GM18858 (cell line): Measurements from ENCODE around the gene SYCN.

ENCODE experiments used
- ATAC-seq: cut with Tn5 transposase; IDR thresholded peaks from one replicate; pipeline ENCODE4 v1.9.1; 2021; ENCODE audit not compliant: unreplicated experiment

The SYCN gene

GRCh38 chr19:39172700-39173501 is 31.2 kb downstream of the SYCN start:
- no peak for ATAC-seq

DNA sequence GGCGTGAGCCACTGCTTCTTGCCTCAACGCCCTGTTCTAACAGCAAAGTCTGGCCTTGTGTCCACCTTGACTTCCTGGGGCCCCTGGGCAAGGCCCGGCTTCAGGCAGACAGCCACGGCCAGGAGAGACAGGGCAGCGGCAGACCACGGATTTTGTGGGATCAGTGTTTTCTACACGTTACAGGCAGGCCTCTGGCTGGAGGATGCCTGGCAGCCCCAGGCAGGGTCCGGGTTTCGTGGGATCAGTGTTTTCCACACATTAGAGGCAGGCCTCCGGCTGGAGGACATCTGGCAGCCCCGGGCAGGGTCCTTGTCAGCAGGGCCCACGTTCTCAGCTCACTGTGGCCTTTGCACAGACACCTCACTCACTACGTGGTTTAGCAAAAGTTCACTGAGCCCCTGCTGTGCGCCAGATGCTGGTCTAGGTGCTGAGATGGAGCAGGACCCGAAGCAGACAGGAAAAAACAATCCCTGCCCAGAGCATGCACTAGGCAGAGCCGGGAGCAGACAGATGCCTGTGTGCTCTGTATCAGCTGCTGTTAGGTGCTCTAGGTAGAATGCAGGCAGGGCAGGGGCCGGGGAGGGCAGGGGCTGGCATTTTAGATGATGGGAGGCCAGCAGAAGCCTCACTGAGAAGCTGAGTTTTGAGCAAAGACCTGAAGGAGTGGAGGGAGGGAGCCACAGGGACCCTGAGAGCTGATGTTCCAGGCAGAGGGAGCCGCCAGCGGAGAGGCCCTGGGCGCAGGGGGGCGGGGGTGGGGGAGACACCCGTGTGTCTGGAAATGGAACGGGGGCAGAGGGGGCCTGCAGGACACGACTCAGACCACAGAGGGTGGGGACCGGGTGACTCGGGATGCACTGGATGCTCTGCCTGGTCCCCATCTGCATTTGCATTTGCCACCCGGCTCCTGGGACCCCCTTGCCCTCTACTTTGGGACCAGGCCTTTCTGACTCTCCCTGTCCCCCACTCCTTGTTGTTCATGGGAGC is 32.3 kb downstream of the SYCN start:
- ATAC-seq: no peak

- no peak for ATAC-seq
Observed at GRCh38 chr19:39170386-39171231, 33.5 kb downstream of the SYCN start.

- no peak for ATAC-seq
Observed at GRCh38 chr19:39169143-39169810, 34.8 kb downstream of the SYCN start.

DNA sequence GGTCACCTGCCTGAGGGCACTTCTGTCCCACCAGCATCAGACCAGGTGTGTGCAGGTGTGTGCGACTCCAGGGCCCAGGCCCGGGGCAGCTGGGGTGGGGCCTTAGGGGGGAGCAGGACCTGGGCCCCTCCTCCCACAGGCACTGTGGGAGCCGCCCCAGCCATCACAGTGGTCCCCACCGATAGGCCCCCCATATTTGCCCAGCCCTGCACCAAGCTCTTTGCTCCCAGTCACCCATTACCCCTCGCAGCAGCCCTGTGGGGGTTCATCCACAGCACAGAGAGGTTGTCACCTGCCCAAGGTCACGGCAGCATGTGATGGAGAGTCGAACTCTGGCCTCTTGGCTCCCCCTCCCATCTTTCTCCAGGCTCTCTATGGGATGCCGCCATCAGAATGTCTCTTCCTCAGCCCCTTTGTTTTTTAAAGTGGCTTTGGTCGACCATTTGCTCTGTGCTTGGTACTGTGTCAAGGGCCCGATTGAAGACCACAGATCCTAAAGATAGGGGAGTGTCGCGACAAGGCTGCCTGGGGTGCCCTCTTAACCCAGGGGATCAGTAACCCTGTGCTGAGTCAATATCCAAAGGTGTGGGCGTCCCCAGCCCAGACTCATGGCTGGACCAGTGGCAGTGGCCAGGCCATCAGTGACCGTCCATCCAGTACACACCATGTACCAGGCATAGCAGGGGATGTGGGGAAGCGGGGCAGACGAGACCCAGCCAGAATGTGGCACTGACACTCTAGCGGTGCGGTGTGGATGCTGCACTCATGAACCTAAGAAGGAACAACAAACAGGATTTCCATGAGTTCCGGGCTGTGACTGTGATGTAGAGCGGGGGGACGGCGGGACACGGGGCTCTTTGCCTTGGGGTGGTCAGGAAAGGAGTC is 35.6 kb downstream of the SYCN start:
- no peak for ATAC-seq

- no peak for ATAC-seq
Observed at GRCh38 chr19:39167461-39168257, 36.4 kb downstream of the SYCN start.

DNA sequence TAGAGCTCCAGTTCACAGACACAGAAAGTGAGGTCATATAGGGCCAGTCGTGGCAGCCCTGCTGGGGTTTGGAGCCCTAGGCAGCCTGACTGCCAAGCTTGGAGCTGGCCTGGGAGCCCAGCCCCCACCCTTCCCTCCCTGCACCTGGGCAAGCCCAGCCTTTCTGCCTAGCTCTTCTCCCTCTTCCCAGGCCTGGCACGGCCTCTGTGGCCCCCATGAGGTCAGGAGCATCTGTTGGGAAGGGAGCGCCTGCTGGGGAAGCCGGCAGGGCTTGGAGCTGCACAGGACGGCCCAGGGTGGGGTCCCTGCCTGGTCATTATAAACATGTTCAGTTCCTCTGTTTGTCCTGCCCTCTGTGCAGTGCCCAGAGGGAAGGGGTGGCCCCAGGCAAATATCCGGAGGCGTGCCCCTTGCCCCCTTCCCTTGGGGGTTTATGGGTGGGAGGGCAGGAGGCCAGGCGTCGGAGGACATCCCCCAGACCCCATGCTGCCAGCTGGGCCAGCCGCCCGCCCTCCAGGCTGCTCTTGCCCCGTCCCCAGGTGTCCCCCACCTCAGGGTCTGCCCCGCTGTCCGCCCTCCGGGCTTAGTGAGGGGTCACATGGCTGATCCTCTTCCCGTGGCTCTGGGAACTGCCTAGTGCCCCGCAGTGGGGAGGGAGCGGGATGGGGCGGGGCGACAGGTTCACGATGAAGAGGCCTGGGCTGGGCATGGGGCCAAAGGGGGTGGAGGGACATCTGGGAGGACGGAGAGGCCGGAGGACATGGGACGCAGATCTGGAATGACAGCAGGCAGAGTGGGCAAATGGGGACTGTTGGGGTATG is 37.3 kb downstream of the SYCN start:
- ATAC-seq: no peak

- ATAC-seq: no peak
Observed at GRCh38 chr19:39165857-39166256, 38.2 kb downstream of the SYCN start.

DNA sequence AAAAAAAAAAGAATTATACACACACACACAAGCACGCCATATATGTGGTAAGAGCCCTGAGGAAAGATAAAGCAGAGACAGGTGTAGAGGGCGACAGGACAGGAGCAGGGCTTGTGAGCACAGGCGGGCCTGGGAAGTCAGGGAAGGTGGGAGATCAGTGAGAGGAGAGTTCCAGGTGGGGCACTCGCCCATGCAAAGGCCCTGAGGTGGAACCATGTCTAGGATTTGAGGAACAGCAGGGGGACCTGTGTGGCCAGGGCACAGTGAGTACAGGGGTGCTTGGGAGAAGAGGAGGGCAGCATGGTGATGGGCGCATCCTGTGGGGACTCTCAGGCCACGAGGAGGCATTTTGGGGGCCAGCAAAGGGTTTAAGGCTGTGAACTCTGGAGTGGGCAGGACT is 39.8 kb downstream of the SYCN start:
- ATAC-seq: no peak

DNA sequence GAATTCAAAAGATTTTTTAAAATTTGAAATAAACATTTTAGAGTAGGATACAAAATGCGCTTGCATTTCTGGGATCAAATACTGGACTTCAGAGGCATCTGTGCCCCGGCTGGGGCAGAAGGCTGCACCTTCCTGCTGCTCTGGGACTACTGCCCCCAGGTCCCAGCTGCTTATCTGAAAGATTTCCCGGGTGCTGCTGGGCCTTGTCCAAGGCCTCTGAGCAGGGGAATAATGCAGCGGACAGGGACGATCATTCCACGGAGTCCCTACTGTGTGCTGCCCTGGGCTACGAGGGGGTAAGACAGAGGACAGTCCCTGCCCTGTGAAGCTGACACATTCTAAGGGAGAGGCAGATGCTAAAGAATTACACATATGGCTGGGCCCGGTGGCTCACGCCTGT is 40.4 kb downstream of the SYCN start:
- ATAC-seq: no peak

GRCh38 chr19:39162441-39163043 is 41.5 kb downstream of the SYCN start:
- ATAC-seq: no peak

DNA sequence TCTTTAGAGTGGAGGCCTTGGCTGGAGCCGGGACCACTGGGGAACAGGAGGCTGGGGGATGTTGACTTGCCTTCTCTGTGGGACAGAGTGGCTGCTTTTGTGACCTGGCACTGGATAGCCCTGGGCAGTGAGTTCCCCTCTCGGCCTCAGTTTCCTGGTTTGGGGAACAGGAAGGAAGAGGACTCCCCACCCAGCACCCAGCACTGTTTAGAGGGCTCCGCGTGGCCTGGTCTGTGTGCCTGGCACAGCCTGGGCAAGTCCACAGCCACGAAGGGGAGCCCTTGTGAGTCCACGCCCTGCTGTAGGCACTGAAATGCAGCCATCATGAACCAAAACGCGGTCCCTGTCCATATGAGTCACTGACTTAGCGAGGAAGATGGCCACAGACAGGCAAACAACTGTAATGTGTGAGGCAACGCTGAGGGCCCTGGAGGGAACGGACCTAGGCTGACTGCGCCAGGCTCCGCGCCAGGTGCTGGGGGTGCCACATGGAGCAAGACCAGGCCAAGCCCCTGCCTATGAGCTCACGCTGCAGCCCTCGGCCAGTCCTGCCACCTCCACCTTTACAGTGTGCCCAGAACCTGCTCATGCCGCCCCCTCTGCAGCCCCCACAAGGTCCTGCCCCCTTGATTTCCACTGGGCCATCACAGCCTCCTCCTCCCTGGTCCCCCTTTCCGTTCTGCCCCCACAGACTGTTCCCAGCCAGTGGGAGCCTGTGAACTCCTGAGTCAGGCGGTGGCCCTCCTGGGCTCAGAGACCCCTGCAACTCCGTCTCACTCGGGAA is 43.0 kb downstream of the SYCN start:
- ATAC-seq: no peak

DNA sequence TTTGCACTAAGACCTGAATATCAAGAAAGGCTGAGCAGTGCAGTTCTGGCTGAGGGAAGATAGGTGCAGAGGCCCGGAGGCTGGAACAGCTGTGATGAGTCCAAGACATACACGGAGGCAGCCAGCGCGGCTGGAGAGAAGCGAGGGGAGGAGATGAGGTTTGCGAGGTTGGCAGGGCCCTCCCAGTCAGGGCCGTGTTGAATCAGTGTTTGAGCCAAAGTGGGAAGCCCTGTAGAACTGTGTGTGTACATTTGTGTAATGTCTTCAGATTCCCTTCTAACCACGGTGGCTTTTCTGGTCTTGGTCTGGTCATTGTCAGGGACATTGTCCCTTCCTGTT is 43.6 kb downstream of the SYCN start:
- no peak for ATAC-seq

DNA sequence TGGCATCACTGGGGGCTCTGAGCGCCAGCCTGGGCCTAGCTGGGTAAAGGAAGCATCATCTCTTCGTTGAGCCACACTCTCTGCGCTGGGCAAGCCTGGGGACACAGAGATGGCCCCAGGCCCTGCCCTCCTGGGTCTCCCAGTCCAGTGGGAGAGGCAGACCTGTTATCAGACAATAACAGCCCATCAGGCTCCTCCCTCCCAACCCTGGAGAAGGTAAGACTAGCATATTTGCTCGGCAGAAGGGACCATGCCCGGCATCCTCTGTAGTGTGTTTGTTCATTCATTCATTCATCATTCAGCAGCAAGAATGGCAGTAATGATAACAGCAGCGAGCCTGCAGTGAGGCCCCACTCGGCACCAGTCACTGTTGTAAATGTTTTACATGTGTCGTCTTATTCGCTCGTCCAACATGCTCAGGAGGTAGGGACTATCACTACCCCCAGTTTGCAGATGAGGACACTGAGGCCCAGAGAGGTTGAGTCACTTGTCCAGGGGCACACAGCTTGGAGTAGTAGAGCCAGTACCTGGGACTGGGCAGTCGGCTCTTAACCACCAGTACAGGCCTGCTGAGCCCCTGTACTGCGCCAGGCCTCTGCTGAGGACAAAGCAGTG is 45.3 kb downstream of the SYCN start:
- no peak for ATAC-seq

DNA sequence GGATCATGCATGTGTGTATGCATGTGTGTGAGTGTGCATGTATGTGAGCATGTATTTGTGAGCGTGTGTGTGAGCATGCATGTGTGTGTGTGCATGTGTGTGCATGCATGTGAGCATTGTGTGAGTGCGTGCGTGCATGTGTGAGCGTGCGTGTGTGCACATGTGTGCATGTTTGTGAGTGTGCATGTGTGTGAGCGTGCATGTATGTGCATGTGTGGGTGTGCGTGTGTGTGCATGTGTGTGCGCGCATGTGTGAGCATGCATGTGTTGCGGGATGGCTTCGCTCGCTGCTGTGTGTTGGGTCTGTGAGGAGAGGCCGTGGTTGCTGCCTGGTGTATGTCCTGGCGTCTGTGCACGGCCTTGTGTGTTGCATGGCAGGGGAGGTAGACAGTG is 46.1 kb downstream of the SYCN start:
- ATAC-seq: no peak

DNA sequence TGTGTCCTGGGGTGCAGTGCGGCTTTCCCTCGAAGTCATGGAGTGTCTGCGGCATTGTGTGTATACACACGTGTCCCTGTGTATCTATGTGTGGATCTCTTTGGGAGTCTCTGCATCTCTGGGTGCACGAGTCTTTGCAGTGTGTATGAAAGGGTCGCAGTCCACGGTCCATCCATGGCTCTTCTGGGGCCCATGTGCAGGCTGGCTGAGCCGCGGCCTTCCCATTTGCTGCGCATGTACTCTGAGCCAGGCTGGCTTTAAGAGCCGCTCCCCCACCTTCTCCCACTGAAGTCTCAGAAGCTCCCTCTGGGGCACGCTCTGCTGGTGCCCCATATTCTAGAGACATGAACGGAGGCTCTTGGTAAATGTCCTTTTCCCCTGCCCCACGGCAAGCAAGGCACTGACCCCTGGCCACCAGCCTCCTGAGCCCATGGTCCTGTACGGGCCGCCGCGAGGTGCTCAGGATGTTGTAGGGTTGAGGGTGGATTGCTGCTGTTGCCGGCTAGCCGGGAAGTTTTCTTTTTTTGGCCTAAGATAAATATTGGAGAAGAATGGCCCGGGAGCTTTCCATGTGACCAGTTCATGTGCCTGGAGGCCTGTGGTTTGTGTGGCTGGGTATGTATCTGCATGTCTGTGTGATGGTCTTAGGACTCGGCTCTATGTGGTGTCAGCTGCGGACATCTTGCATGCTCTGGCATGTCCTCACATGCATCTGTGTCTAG is 46.6 kb downstream of the SYCN start:
- no peak for ATAC-seq
